Cardiac fibroblast (primary cell): ENCODE data around the gene SLC9B2.

Source experiments
- DNase-seq, 2 donors: peaks; one replicate each; pipeline versions ENCODE4 v3.0.0 to v3.0.0-alpha.2; 2010; ENCODE audit warnings: low read depth in 2 of 2
- H3K4me3 ChIP-seq, 2 donors: replicated peaks in 1 of 2; 1 replicate in 1 of 2; 2 replicates in 1 of 2; pipeline ENCODE4 v1.5.1; 2011; ENCODE audit warnings: low read depth in 2 of 2, low read length in 2 of 2, mild to moderate bottlenecking in 2 of 2, moderate library complexity in 1 of 2
- TF ChIP-seq, protein P1 (sequence below): IDR thresholded peaks from one replicate; pipeline ENCODE4 v1.5.1; 2011; ENCODE audit warnings: low read depth, mild to moderate bottlenecking, low read length, inconsistent platforms

Gene SLC9B2

GRCh38 chr4:103085555-103086196, 9.1 kb upstream of the SLC9B2 start:
- DNase-seq = no peak
- H3K4me3 ChIP-seq = no peak overlapping the region
- TF ChIP-seq, protein P1, sequence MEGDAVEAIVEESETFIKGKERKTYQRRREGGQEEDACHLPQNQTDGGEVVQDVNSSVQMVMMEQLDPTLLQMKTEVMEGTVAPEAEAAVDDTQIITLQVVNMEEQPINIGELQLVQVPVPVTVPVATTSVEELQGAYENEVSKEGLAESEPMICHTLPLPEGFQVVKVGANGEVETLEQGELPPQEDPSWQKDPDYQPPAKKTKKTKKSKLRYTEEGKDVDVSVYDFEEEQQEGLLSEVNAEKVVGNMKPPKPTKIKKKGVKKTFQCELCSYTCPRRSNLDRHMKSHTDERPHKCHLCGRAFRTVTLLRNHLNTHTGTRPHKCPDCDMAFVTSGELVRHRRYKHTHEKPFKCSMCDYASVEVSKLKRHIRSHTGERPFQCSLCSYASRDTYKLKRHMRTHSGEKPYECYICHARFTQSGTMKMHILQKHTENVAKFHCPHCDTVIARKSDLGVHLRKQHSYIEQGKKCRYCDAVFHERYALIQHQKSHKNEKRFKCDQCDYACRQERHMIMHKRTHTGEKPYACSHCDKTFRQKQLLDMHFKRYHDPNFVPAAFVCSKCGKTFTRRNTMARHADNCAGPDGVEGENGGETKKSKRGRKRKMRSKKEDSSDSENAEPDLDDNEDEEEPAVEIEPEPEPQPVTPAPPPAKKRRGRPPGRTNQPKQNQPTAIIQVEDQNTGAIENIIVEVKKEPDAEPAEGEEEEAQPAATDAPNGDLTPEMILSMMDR = no peak

DNA sequence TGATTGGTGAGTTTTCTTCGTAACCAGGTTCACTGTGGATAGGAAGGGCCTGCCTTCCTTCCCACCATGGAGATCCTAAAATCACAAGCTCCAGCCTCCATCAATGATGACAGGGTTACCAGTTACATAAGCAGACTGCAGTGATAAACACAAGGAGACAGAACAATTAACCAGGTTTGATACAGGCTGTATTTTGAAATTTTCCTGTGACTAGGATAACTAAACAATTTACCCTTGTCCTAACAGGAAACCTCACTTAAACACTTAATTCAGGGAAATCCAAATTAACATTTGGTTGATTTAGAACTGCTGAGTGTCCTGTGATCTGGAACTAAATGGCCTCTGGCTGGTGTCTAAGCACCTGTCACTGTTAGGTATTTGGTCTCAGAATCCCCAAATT, 3.1 kb upstream of the SLC9B2 start:
- no peak for DNase-seq
- no peak overlapping the region for H3K4me3 ChIP-seq
- TF ChIP-seq, protein P1 = no peak

DNA sequence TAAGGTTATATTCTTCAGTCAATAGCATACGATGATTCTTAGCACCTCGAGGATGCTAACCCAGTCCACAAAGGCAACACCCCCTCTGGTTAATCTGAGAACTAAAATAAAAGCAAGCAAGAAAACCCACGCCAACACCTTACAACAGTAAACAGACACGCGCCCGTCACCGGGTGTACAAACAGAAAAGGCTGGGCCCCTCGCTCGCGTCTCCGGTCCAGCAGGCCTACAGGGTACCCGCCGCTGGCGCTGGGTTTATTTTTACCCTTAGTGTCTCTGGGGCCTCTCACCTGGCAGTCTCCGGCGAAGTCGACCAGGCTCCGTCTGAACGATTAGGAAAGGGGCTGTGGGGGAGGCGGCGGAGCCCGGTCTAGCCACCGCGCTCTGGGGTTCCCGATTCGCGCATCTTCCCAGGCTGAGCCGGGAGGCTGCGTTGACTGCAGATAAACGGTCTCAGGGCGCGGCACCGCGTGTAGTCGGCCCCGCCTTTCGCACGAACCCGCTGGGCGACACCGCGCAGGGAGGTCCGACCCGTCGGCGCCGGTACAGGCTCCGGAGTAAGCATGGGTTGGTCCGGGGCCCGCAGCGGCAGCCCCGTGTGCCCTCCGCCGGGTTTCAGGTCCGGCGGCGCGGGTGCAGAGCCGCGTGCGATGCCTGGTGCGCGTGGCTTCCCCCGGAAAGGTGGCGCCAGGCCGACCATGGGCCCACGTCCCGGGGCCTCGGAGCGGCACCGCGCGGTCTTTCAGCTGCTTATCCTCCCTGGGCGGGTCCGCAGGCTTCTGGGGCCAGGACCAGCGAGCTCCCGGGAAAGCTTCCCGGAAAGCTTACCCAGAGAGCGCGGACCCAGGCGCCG, 441 bp downstream of the SLC9B2 start:
- peak overlapping the region; percentile 75 to 83 for H3K4me3 ChIP-seq
- DNase-seq = peak; percentile 71 to 74
- TF ChIP-seq, protein P1 = peak; percentile 19

DNA sequence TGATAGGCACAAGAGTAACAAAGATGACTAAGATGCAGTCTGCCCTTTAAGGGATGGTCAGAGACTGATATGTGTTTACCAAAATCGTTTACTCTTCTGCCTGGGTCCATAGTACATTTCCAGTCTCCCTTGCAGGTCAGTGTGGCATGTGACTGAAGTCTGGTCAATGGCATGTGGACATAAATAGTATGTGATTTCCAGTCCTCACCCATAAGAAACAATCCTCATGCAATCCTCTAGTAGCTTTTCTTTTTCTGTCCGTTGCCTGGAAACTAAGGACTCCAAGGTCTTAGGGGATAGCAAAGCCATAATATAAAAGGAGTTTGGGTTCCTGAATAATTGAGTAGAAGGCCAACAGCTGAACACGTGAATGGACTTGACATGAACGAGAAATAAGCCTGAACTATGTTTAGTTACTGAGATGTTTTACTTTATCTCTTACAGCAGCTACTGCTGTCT, 1.1 kb downstream of the SLC9B2 start:
- H3K4me3 ChIP-seq = peak overlapping the region; percentile 75 to 83
- peak; percentile 45 to 48 for DNase-seq
- TF ChIP-seq, protein P1 = no peak

- TF ChIP-seq, protein P1 = no peak
- H3K4me3 ChIP-seq = no peak overlapping the region
- DNase-seq = peak in 1 of 2 donors; percentile 49
These were observed 1.7 kb downstream of the SLC9B2 start for GRCh38 chr4:103074744-103075434.

GRCh38 chr4:103073792-103074438, 2.6 kb downstream of the SLC9B2 start:
- peak in 1 of 2 donors; percentile 18 for DNase-seq
- TF ChIP-seq, protein P1 = no peak
- H3K4me3 ChIP-seq = no peak overlapping the region
